ENCODE data around the gene MYH14. TPM values are rescaled to one million over a fixed set of nuclear protein-coding genes. Genes with fewer than 3 reads are reported as not detected.
A peak's percentile ranks its signal among the peaks of the same experiment; 100 is the strongest.

Gene MYH14
- total and polyA plus RNA-seq, 2 of the 13 experiments (the other 11 are each of a cell fraction or from before 2014, with no cell fraction given): 5.5 to 5.8 TPM

DNA sequence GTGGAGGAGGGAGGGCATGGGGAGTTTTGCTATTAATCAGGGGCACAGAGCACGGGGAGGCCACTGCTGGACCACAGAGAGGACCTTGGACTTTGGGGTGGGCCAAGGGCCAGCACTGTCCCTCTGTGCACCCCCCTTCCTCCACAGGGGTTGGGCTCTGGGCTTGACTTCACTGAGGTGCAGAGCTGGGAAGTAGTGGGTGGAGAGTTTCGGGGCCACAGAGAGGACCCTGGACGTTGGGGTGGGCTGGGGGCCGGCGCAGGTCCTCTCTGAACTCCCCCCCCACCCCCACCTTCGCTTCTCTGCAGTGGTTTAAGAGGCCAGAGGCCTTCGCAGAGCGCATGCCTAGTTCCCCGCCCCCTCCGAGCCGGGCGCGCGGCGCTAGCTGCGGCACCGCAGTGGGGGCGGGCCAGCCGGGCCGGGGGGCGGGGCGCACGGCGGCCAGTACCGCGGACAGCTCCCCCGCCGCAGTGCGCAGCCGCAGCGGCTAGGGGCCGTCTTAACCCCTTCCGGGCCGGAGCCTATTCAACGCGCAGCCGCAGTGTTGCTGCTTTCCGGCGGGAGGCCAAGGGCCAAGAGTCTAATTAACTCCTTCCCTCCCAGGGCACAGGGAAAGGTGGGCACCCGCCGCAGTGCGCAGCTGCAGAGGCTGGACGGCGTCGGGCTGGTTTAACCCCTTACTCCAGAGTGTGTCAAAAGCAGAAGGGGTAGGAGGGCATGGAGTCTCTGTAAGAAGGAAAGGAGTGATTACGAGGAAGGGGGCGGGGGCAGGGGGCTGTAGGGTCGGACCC, 122.1 kb downstream of the MYH14 start (continued):
- TF ChIP-seq, protein P1, sequence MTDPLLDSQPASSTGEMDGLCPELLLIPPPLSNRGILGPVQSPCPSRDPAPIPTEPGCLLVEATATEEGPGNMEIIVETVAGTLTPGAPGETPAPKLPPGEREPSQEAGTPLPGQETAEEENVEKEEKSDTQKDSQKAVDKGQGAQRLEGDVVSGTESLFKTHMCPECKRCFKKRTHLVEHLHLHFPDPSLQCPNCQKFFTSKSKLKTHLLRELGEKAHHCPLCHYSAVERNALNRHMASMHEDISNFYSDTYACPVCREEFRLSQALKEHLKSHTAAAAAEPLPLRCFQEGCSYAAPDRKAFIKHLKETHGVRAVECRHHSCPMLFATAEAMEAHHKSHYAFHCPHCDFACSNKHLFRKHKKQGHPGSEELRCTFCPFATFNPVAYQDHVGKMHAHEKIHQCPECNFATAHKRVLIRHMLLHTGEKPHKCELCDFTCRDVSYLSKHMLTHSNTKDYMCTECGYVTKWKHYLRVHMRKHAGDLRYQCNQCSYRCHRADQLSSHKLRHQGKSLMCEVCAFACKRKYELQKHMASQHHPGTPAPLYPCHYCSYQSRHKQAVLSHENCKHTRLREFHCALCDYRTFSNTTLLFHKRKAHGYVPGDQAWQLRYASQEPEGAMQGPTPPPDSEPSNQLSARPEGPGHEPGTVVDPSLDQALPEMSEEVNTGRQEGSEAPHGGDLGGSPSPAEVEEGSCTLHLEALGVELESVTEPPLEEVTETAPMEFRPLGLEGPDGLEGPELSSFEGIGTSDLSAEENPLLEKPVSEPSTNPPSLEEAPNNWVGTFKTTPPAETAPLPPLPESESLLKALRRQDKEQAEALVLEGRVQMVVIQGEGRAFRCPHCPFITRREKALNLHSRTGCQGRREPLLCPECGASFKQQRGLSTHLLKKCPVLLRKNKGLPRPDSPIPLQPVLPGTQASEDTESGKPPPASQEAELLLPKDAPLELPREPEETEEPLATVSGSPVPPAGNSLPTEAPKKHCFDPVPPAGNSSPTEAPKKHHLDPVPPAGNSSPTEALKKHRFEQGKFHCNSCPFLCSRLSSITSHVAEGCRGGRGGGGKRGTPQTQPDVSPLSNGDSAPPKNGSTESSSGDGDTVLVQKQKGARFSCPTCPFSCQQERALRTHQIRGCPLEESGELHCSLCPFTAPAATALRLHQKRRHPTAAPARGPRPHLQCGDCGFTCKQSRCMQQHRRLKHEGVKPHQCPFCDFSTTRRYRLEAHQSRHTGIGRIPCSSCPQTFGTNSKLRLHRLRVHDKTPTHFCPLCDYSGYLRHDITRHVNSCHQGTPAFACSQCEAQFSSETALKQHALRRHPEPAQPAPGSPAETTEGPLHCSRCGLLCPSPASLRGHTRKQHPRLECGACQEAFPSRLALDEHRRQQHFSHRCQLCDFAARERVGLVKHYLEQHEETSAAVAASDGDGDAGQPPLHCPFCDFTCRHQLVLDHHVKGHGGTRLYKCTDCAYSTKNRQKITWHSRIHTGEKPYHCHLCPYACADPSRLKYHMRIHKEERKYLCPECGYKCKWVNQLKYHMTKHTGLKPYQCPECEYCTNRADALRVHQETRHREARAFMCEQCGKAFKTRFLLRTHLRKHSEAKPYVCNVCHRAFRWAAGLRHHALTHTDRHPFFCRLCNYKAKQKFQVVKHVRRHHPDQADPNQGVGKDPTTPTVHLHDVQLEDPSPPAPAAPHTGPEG (CRISPR knock-in tag; IDR thresholded peaks at IDR 0.05): peak; percentile 83; the same call in 1 of the 2 replicates
- TF ChIP-seq ARHGAP35 (CRISPR knock-in tag; IDR thresholded peaks at IDR 0.05; ENCODE audit: borderline replicate concordance): peak; percentile 79; the same call in 1 of the 2 replicates
- TF ChIP-seq JDP2 (CRISPR knock-in tag; IDR thresholded peaks at IDR 0.05; ENCODE audit: borderline replicate concordance): peak; percentile 46; the same call in 1 of the 2 replicates
- TF ChIP-seq SATB2 (CRISPR knock-in tag; IDR thresholded peaks at IDR 0.05): peak; percentile 90; the same call in 1 of the 2 replicates
- 0 out of 2 replicates have a peak, but pooled peaks have one; percentile 57 for TF ChIP-seq YEATS4 (CRISPR knock-in tag; IDR thresholded peaks at IDR 0.05; ENCODE audit: borderline replicate concordance)
- no peak for TF ChIP-seq SMAD9 (CRISPR knock-in tag; IDR thresholded peaks at IDR 0.05)
- TF ChIP-seq CC2D1A (CRISPR knock-in tag; IDR thresholded peaks at IDR 0.05): no peak
- TF ChIP-seq ZNF670 (CRISPR knock-in tag; IDR thresholded peaks at IDR 0.05; ENCODE audit: borderline replicate concordance): no peak
- peak; percentile 50; the same call in 1 of the 2 replicates for TF ChIP-seq NCOA2 (CRISPR knock-in tag; IDR thresholded peaks at IDR 0.05)
- TF ChIP-seq, protein P2, sequence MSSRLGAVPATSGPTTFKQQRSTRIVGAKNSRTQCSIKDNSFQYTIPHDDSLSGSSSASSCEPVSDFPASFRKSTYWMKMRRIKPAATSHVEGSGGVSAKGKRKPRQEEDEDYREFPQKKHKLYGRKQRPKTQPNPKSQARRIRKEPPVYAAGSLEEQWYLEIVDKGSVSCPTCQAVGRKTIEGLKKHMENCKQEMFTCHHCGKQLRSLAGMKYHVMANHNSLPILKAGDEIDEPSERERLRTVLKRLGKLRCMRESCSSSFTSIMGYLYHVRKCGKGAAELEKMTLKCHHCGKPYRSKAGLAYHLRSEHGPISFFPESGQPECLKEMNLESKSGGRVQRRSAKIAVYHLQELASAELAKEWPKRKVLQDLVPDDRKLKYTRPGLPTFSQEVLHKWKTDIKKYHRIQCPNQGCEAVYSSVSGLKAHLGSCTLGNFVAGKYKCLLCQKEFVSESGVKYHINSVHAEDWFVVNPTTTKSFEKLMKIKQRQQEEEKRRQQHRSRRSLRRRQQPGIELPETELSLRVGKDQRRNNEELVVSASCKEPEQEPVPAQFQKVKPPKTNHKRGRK (CRISPR knock-in tag; IDR thresholded peaks at IDR 0.05): no peak
- TF ChIP-seq ZNF672 (CRISPR knock-in tag; IDR thresholded peaks at IDR 0.05): no peak
- TF ChIP-seq RBFOX2 (IDR thresholded peaks at IDR 0.05; ENCODE audit: low read depth, low read length): peak; percentile 33; the same call in 1 of the 2 replicates
- TF ChIP-seq KDM5A (IDR thresholded peaks at IDR 0.05; ENCODE audit: borderline replicate concordance, low read length): no peak
- TF ChIP-seq FOXK1 (CRISPR knock-in tag; IDR thresholded peaks at IDR 0.05; ENCODE audit: borderline replicate concordance, low read depth): peak; percentile 29; the same call in 1 of the 2 replicates
- peak; percentile 30 for TF ChIP-seq SP5 (CRISPR knock-in tag; IDR thresholded peaks at IDR 0.05; ENCODE audit: borderline replicate concordance, low read depth)
- TF ChIP-seq, protein P3, sequence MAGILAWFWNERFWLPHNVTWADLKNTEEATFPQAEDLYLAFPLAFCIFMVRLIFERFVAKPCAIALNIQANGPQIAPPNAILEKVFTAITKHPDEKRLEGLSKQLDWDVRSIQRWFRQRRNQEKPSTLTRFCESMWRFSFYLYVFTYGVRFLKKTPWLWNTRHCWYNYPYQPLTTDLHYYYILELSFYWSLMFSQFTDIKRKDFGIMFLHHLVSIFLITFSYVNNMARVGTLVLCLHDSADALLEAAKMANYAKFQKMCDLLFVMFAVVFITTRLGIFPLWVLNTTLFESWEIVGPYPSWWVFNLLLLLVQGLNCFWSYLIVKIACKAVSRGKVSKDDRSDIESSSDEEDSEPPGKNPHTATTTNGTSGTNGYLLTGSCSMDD (CRISPR knock-in tag; IDR thresholded peaks at IDR 0.05): no peak
- TF ChIP-seq, protein P4, sequence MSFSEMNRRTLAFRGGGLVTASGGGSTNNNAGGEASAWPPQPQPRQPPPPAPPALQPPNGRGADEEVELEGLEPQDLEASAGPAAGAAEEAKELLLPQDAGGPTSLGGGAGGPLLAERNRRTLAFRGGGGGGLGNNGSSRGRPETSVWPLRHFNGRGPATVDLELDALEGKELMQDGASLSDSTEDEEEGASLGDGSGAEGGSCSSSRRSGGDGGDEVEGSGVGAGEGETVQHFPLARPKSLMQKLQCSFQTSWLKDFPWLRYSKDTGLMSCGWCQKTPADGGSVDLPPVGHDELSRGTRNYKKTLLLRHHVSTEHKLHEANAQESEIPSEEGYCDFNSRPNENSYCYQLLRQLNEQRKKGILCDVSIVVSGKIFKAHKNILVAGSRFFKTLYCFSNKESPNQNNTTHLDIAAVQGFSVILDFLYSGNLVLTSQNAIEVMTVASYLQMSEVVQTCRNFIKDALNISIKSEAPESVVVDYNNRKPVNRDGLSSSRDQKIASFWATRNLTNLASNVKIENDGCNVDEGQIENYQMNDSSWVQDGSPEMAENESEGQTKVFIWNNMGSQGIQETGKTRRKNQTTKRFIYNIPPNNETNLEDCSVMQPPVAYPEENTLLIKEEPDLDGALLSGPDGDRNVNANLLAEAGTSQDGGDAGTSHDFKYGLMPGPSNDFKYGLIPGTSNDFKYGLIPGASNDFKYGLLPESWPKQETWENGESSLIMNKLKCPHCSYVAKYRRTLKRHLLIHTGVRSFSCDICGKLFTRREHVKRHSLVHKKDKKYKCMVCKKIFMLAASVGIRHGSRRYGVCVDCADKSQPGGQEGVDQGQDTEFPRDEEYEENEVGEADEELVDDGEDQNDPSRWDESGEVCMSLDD (CRISPR knock-in tag; IDR thresholded peaks at IDR 0.05; ENCODE audit: borderline replicate concordance): peak; percentile 79; the same call in 1 of the 2 replicates
